ENCODE measurements around the gene NPNT. TPM values are rescaled to one million over a fixed set of nuclear protein-coding genes. Genes with fewer than 3 reads are reported as not detected.

NPNT gene
- total RNA-seq, 2 experiments from 2014 or later, result not detected

DNA sequence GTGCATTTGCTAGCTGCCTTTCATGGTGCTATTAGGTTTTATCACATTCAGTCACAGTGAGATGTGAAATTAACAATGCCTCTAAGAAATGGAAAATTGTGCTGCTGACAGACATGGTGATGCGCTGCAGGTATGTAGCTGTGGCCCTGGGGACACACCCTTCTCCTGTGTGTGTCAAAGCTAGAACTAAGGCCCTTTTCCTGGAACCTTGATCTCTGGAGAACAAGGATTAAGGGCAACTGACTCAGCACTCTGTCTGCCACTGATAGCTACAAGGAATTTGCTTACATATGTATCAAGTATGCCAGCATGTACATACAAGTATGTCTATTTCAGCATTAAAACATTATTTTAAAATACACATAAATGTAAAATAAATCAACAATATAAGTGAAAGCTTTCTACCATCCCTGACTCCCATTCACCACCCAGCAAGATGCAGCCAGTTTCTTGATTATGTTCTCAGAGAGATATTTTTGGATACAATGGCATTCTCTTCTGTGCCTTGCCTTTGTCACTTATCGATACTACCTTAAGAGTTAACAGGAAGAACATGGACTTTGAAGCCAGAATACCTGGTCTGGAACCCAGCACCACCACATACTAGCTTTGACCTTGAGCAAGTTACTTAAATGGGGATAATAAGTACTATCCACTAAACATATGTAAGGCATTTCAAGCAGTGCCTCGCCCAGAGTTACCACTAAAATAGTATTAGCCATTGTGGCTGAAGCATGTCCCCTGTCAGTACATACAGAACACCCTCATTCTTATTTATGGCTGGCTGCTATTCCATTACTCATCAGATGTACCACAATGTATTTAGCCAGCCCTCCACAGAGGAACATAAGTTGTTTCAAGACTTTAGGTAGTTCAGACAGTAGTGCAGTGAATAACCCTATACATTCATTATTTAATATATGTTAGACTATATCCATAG, 68.5 kb downstream of the NPNT start:
- intact Hi-C loops (cut with micrococcal nuclease), result no loop called here
- no peak for DNase-seq
- no peak overlapping the region for H3K27ac Mint-ChIP-seq

DNA sequence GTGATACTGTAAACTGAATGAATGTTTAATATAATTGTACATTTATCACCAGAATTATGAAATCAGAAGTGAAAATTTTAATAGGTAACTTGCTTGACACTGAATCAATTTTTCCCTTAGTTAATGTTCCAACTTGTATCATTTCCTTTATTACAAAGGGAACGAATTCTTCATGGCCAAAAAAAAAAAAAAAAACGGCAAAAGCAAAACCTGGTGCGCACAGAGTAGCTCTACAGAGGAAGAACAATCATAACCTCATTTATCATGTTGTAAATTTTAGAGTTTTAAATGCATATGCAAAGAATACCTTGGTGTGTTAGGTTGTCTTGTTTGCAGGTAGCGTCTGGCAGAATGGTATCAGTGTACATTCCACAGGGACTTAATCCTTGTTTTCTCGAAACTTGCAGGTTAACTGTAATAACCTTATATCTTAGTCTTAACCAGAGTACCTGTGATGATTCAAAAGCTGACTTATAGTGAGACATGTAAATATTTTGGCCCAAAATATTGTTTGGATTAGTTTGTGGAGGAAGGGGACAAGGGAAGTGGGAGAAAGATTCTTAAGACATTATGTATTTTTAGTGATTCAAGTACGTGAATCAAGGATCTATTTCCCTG, 70.0 kb downstream of the NPNT start:
- Mint-ChIP-seq H3K9me3 (no peaks in the 10 kb centered on the region), H3K4me1 (ENCODE audit: low read depth) (no peaks in the 10 kb centered on the region), H3K27ac (no peak overlapping the region)

More for the DNA sequence above, 68.5 kb downstream of the NPNT start:
- Mint-ChIP-seq H3K27me3 (ENCODE audit: low read depth) (no peaks in the 10 kb centered on the region), H3K4me3 (no peak overlapping the region), H3K9me3 (no peaks in the 10 kb centered on the region), H3K36me3 (ENCODE audit: low read depth) (no peaks in the 10 kb centered on the region), H3K4me1 (ENCODE audit: low read depth) (no peaks in the 10 kb centered on the region)
- CTCF ChIA-PET, result no interaction called here

DNA sequence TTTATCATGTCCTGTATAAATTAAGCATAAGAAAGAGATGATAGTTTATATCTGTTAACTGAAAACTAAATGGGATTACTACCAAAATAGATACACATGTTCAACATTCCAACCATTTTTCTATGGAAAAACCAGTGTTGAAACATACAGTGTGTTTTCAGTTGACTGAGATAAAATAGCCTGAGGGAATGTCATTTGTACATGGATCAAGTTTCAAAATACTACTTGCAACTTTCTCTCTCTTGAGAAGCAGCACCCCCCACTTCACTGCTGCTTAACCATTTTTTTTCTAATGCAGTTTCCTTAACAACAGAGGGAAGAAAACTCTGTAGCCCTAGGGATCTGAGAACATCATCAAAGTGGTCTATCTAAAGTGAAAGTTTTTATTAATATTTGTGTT, 70.8 kb downstream of the NPNT start:
- Mint-ChIP-seq H3K27me3 (ENCODE audit: low read depth) (peaks cover 4% of the 10 kb centered on the region), H3K27ac (no peak overlapping the region), H3K9me3 (no peaks in the 10 kb centered on the region), H3K4me3 (no peak overlapping the region), H3K36me3 (ENCODE audit: low read depth) (no peaks in the 10 kb centered on the region), H3K4me1 (ENCODE audit: low read depth) (no peaks in the 10 kb centered on the region)
- CTCF ChIA-PET, result interaction anchor here (0.7 kb wide), 1 partner anchor 402 kb away, joined by 3 read pairs; no protein-coding TSS in a partner anchor
- no peak for DNase-seq
- intact Hi-C loops (cut with micrococcal nuclease), result no loop called here

More for the DNA sequence above, 70.0 kb downstream of the NPNT start:
- H3K4me3 Mint-ChIP-seq, result no peak overlapping the region
- DNase-seq, result no peak
- peaks cover 4% of the 10 kb centered on the region for H3K27me3 Mint-ChIP-seq (ENCODE audit: low read depth)
- intact Hi-C loops (cut with micrococcal nuclease), result no loop called here
- H3K36me3 Mint-ChIP-seq (ENCODE audit: low read depth), result no peaks in the 10 kb centered on the region
- CTCF ChIA-PET, result no interaction called here

DNA sequence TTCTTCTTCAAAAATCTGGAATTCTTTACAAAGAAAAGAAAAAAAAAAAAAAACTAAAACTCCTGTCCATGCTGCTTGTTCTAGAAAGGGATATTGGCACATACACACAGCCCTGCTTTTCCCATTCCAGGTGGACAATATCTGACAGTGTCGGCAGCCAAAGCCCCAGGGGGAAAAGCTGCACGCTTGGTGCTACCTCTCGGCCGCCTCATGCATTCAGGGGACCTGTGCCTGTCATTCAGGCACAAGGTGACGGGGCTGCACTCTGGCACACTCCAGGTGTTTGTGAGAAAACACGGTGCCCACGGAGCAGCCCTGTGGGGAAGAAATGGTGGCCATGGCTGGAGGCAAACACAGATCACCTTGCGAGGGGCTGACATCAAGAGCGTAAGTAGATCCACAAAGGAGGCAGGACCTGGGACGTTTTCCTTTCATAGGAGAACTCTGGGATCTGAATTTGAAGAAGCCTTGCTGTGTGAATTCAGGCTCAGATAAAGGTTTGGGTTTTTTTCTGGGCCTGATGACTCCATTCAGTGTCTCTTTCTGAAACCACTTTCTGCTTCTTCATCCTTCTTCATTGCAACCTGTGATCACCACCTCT, 71.9 kb downstream of the NPNT start:
- Mint-ChIP-seq H3K4me3 (no peak overlapping the region), H3K36me3 (ENCODE audit: low read depth) (no peaks in the 10 kb centered on the region), H3K9me3 (no peaks in the 10 kb centered on the region), H3K27me3 (ENCODE audit: low read depth) (peaks cover 4% of the 10 kb centered on the region), H3K4me1 (ENCODE audit: low read depth) (no peaks in the 10 kb centered on the region), H3K27ac (no peak overlapping the region)
- CTCF ChIA-PET, result no interaction called here
- intact Hi-C loops (cut with micrococcal nuclease), result no loop called here
- no peak for DNase-seq

DNA sequence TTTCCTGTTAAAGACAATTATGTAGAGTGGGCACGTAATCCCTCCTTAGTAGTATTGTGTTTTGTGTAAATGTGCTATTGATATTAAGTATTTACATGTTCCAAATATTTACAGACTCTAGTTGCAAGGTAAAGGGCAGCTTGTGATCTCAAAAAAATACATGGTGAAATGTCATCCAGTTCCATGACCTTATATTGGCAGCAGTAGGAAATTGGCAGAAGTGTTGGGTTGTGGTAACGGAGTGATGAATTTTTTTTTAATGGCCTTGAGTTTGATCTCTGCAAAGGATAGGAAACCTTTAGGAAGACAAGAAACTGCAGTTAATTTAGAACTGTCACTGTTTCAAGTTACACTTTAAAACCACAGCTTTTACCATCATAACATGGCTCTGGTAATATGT, 74.3 kb downstream of the NPNT start:
- H3K4me3 Mint-ChIP-seq, result no peak overlapping the region
- no peaks in the 10 kb centered on the region for H3K4me1 Mint-ChIP-seq (ENCODE audit: low read depth)
- no peaks in the 10 kb centered on the region for H3K36me3 Mint-ChIP-seq (ENCODE audit: low read depth)
- no peak overlapping the region for H3K27ac Mint-ChIP-seq
- CTCF ChIA-PET, result no interaction called here
- DNase-seq, result no peak
- H3K9me3 Mint-ChIP-seq, result no peaks in the 10 kb centered on the region
- H3K27me3 Mint-ChIP-seq (ENCODE audit: low read depth), result peaks cover 4% of the 10 kb centered on the region
- intact Hi-C loops (cut with micrococcal nuclease), result no loop called here

DNA sequence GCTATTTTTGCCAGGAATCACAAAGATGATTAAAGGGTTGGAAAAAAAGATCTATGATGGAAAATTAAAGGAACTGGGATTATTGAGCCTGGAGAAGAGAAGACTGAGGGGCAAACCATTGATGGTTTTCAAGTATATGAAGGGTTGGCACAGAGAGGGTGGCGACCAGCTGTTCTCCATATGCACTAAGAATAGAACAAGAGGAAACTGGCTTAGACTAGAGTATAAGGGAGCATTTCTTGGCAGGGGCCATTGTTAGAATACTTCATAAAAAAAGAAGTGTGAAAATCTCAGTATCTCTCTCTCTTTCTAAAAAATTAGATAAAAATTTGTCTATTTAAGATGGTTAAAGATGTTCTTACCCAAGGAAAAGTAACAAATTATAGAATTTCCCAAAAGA, 75.1 kb downstream of the NPNT start:
- intact Hi-C loops (cut with micrococcal nuclease), result no loop called here
- CTCF ChIA-PET, result no interaction called here
- Mint-ChIP-seq H3K4me3 (no peak overlapping the region), H3K27ac (no peak overlapping the region), H3K9me3 (no peaks in the 10 kb centered on the region), H3K27me3 (ENCODE audit: low read depth) (peaks cover 4% of the 10 kb centered on the region), H3K36me3 (ENCODE audit: low read depth) (no peaks in the 10 kb centered on the region), H3K4me1 (ENCODE audit: low read depth) (no peaks in the 10 kb centered on the region)
- no peak for DNase-seq

DNA sequence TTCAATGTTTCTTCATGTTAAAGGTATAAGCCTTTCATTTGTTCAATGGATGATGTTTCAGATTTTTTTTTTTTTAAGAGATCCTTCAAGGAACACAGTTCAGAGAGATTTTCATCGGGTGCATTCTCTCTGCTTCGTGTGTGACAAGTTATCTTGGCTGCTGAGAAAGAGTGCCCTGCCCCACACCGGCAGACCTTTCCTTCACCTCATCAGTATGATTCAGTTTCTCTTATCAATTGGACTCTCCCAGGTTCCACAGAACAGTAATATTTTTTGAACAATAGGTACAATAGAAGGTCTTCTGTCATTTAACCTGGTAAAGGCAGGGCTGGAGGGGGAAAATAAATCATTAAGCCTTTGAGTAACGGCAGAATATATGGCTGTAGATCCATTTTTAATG, 75.8 kb downstream of the NPNT start:
- CTCF ChIA-PET, result no interaction called here
- H3K4me3 Mint-ChIP-seq, result no peak overlapping the region
- DNase-seq, result no peak
- peaks cover 4% of the 10 kb centered on the region for H3K27me3 Mint-ChIP-seq (ENCODE audit: low read depth)
- no peaks in the 10 kb centered on the region for H3K4me1 Mint-ChIP-seq (ENCODE audit: low read depth)
- H3K36me3 Mint-ChIP-seq (ENCODE audit: low read depth), result no peaks in the 10 kb centered on the region
- H3K27ac Mint-ChIP-seq, result no peak overlapping the region
- intact Hi-C loops (cut with micrococcal nuclease), result no loop called here
- H3K9me3 Mint-ChIP-seq, result no peaks in the 10 kb centered on the region

DNA sequence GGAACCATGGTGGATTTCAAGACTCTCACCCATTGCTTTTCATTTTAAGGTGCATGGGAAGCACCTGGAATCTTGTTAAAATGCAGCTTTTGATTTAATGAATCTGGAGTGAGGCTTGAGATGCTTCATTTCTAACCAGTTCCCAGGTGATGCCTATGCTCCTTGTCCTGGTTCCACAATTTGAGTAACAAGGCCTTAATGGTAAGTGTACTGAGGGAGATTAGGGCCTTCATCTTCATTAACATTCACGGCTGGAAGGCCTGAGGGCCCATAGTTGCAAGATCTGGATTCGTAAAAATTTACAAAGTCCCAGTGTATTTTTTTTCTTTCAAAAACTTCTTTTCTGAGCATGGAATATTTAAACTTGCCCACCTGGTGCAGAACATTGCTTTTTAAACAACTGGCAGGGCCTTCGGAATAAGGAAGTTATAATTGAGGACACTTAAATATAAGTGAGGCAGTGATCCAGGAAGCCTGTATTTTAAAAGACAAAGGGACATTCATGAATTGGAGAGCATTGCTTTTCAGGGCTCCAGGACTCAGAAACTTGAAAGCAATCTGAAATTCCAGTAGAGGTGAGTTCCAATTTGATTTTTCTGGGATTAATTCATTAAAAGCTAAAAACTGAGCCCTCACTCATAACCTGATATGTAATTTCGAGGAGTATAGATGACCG, 77.8 kb downstream of the NPNT start:
- Mint-ChIP-seq H3K27ac (no peak overlapping the region), H3K4me3 (no peak overlapping the region), H3K4me1 (ENCODE audit: low read depth) (no peaks in the 10 kb centered on the region), H3K9me3 (peaks cover 2% of the 10 kb centered on the region), H3K27me3 (ENCODE audit: low read depth) (peaks cover 4% of the 10 kb centered on the region), H3K36me3 (ENCODE audit: low read depth) (no peaks in the 10 kb centered on the region)
- CTCF ChIA-PET, result no interaction called here
- intact Hi-C loops (cut with micrococcal nuclease), result no loop called here
- no peak for DNase-seq

DNA sequence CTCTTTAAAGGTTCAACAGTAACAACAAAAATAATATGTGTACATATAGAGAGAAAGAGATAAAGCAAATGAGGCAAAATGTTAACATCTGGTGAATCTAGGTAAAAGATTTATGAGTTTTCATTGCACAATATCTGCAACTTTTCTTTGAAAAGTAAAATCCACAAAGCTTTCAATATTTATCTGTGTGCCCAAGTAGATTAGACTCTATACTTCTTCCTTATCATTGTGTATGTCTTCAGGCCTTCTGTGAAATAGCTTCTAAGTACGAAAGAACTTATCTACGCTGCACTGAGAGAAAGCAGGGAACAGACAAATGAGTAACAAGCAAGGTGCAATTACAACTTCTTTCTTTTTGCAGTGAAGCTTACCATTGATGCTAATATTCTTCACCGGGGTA, 81.6 kb downstream of the NPNT start:
- Mint-ChIP-seq H3K27me3 (ENCODE audit: low read depth) (no peaks in the 10 kb centered on the region), H3K36me3 (ENCODE audit: low read depth) (no peaks in the 10 kb centered on the region), H3K4me1 (ENCODE audit: low read depth) (no peaks in the 10 kb centered on the region), H3K27ac (no peak overlapping the region), H3K9me3 (peaks cover 2% of the 10 kb centered on the region), H3K4me3 (no peak overlapping the region)
- intact Hi-C loops (cut with micrococcal nuclease), result no loop called here
- DNase-seq, result no peak
- CTCF ChIA-PET, result no interaction called here

DNA sequence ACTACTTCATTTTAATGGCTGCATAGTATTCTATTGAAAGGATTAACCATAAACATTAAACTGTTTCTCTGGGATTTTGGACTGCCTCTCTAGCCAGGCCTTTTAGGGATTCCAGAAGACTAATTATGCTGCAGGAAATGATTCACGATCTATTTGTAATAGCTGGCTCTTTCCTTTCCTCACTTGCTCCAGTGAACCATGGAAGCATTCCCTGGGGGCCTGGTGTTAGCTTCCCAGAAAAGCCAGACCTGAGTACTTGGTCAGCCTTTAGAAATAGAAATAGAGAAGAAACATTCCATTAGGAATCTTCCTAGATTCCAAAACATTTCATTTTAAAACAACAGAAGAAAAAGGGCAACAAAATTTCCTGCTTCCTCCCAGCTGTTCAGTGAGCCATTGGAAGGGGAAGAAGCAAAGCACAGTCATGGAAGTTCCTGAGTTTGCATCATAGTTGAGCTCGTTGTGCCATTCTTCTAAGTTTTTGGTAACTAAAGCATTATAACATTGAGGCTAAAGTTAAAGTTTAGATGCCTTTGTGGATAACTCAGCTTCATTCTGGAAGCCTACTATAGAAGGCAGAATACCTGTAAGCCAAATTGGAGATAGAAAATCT, 83.5 kb downstream of the NPNT start:
- no peaks in the 10 kb centered on the region for H3K4me1 Mint-ChIP-seq (ENCODE audit: low read depth)
- peaks cover 2% of the 10 kb centered on the region for H3K9me3 Mint-ChIP-seq
- H3K4me3 Mint-ChIP-seq, result no peak overlapping the region
- DNase-seq, result no peak
- no peaks in the 10 kb centered on the region for H3K36me3 Mint-ChIP-seq (ENCODE audit: low read depth)
- intact Hi-C loops (cut with micrococcal nuclease), result no loop called here
- no peak overlapping the region for H3K27ac Mint-ChIP-seq
- CTCF ChIA-PET, result interaction anchor here (0.7 kb wide), 1 partner anchor 1207 kb away, joined by 10 read pairs; no protein-coding TSS in a partner anchor
- H3K27me3 Mint-ChIP-seq (ENCODE audit: low read depth), result no peaks in the 10 kb centered on the region

DNA sequence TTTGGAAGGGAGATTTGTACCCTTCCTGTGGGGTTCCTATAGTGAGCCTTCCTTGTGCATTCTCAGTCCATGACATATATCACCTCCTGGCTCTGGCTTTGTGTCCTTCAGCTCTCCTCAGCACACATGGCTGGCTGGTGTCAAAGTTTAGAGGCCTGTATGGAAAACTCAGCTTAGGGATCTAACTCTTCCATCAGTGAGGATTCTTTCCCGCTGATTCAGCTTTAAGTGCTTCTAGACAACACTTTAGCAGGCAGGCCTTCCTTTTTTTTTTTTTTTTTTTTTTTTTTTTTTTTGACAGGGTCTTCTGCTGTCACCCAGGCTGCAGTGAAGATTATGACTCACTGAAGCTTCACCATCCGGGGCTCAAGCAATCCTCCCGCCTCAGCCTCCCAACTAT, 84.2 kb downstream of the NPNT start:
- H3K27me3 Mint-ChIP-seq (ENCODE audit: low read depth), result no peaks in the 10 kb centered on the region
- CTCF ChIA-PET, result interaction anchor here (0.7 kb wide), 1 partner anchor 1208 kb away, joined by 10 read pairs; no protein-coding TSS in a partner anchor
- H3K4me3 Mint-ChIP-seq, result no peak overlapping the region
- H3K36me3 Mint-ChIP-seq (ENCODE audit: low read depth), result no peaks in the 10 kb centered on the region
- no peaks in the 10 kb centered on the region for H3K4me1 Mint-ChIP-seq (ENCODE audit: low read depth)
- intact Hi-C loops (cut with micrococcal nuclease), result no loop called here
- no peak for DNase-seq
- peaks cover 2% of the 10 kb centered on the region for H3K9me3 Mint-ChIP-seq
- H3K27ac Mint-ChIP-seq, result no peak overlapping the region

DNA sequence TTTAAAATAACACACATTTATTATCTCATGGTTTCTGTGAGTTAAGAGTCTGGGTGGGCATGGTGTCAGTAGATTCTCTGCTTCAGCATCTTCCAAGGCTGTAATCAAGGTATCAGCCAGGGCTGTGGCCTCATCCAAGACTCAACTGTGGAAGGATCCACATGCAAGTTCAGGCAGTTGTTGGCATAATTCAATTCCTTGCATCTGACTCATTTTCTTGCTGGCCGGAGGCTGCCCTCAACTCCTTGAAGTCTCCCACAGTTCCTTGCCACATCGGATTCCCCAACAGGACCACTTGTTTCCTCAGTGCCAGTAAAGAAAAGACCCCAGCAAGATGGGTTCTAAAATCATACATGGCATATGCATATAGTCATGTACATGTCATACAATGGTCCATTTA, 93.4 kb downstream of the NPNT start:
- CTCF ChIA-PET, result no interaction called here
- intact Hi-C loops (cut with micrococcal nuclease), result no loop called here
- peaks cover 2% of the 10 kb centered on the region for H3K9me3 Mint-ChIP-seq
- no peak for DNase-seq
- H3K36me3 Mint-ChIP-seq (ENCODE audit: low read depth), result no peaks in the 10 kb centered on the region
- no peak overlapping the region for H3K27ac Mint-ChIP-seq
- H3K4me3 Mint-ChIP-seq, result no peak overlapping the region
- no peaks in the 10 kb centered on the region for H3K4me1 Mint-ChIP-seq (ENCODE audit: low read depth)
- H3K27me3 Mint-ChIP-seq (ENCODE audit: low read depth), result peaks cover 2% of the 10 kb centered on the region

All from activated naive CD4-positive, alpha-beta T cell treated with anti-CD3 and anti-CD28 coated beads for 36 hours (primary cell).